Naive thymus-derived CD4-positive, alpha-beta T cell (primary cell): ENCODE data around the gene CMIP. TPM values are rescaled to one million over a fixed set of nuclear protein-coding genes. Genes with fewer than 3 reads are reported as not detected.

ENCODE experiments used
- ATAC-seq: fragments of 150-1000 bp; cut with Tn5 transposase; 2 replicates; pipeline ENCODE4 v1.10.0; 2021; ENCODE audit warnings: mild to moderate bottlenecking, moderate library complexity
- CTCF ChIA-PET: fragments of 350-600 bp; sonication (Branson Sonifier 250); formaldehyde crosslinking; loops from one replicate; lab custom pipeline; 2021; ENCODE audit warnings: antibody characterized with exemption; lab: Charles Lee
- POLR2A ChIA-PET: fragments of 350-600 bp; sonication (Branson Sonifier 250); formaldehyde crosslinking; loops from one replicate; lab custom pipeline; 2021; ENCODE audit warnings: antibody characterized with exemption, inconsistent platforms; lab: Charles Lee
- DNase-seq, 9 donors: peaks; one replicate each; pipeline versions ENCODE4 v3.0.0 to v3.0.0-alpha.2; 2020 to 2022; ENCODE audit warnings: mixed read lengths in 1 of 9
- H3K27ac ChIP-seq: one replicate; pipeline ENCODE4 v1.7.0; 2013; ENCODE audit warnings: mild to moderate bottlenecking, low read depth, low read length, moderate library complexity
- H3K27me3 ChIP-seq, 2 donors: one replicate each; pipeline ENCODE4 v1.7.0; 2013; ENCODE audit warnings: low read length in 2 of 2, mild to moderate bottlenecking in 2 of 2, moderate library complexity in 2 of 2; ENCODE audit not compliant: control insufficient read depth in 2 of 2, insufficient read depth in 2 of 2
- H3K36me3 ChIP-seq, 3 experiments: 1 replicate in 2 of 3; 2 replicates in 1 of 3; pipeline ENCODE4 v1.7.0; 2013; ENCODE audit warnings: low read length in 3 of 3, mild to moderate bottlenecking in 3 of 3, moderate library complexity in 1 of 3; ENCODE audit not compliant: insufficient read depth in 3 of 3, control insufficient read depth in 2 of 3
- H3K4me1 ChIP-seq, 2 donors: one replicate each; pipeline ENCODE4 v1.7.0; 2013; ENCODE audit warnings: low read length in 2 of 2, mild to moderate bottlenecking in 2 of 2, moderate library complexity in 1 of 2; ENCODE audit not compliant: control insufficient read depth in 2 of 2, insufficient read depth in 2 of 2
- H3K4me3 ChIP-seq: 2 replicates; pipeline ENCODE4 v1.7.0; 2013; ENCODE audit warnings: mild to moderate bottlenecking, low read length
- H3K9me3 ChIP-seq, 3 experiments: 1 replicate in 2 of 3; 2 replicates in 1 of 3; pipeline ENCODE4 v1.7.0; 2013; ENCODE audit warnings: low read length in 3 of 3; ENCODE audit not compliant: control insufficient read depth in 2 of 3
- H3K27ac Mint-ChIP-seq, 9 donors: one replicate each; pipeline ENCODE4 v1.8.0; 2020 to 2022; ENCODE audit warnings: mixed read lengths in 9 of 9, mild to moderate bottlenecking in 8 of 9, moderate library complexity in 5 of 9, inconsistent platforms in 2 of 9
- H3K27me3 Mint-ChIP-seq, 5 donors: one replicate each; pipeline ENCODE4 v1.8.0; 2021 to 2022; ENCODE audit warnings: mixed read lengths in 5 of 5, mild to moderate bottlenecking in 1 of 5
- H3K36me3 Mint-ChIP-seq, 5 donors: one replicate each; pipeline ENCODE4 v1.8.0; 2020 to 2022; ENCODE audit warnings: mixed read lengths in 5 of 5, mild to moderate bottlenecking in 3 of 5, inconsistent platforms in 1 of 5
- H3K4me1 Mint-ChIP-seq, 7 donors: one replicate each; pipeline ENCODE4 v1.8.0; 2020 to 2022; ENCODE audit warnings: mixed read lengths in 7 of 7, mild to moderate bottlenecking in 3 of 7, inconsistent platforms in 1 of 7
- H3K4me3 Mint-ChIP-seq, 10 donors: one replicate each; pipeline ENCODE4 v1.8.0; 2020 to 2022; ENCODE audit warnings: mild to moderate bottlenecking in 10 of 10, mixed read lengths in 10 of 10, moderate library complexity in 6 of 10, inconsistent platforms in 2 of 10
- H3K9me3 Mint-ChIP-seq, 11 donors: one replicate each; pipeline ENCODE4 v1.8.0; 2020 to 2022; ENCODE audit warnings: mixed read lengths in 11 of 11, mild to moderate bottlenecking in 4 of 11, inconsistent platforms in 1 of 11, moderate library complexity in 1 of 11
- intact Hi-C, 2 donors: fragments of 100-400 bp; cut with micrococcal nuclease; formaldehyde crosslinking; loops; one replicate each; pipeline ENCODE4 v1.15.1; 2023
- polyA plus RNA-seq, 2 donors: library from polyadenylated mRNA; unstranded; fragments of 300-500 nt; fragmentation: Illumina TruSeq; gene quantifications; one replicate each; pipeline ENCODE4 v1.2.3, GENCODE V29; 2021
- total RNA-seq, 6 experiments: library from RNA in 5 of 6; stranded (reverse) in 5 of 6; gene quantifications; 1 replicate in 5 of 6; 2 replicates in 1 of 6; pipeline ENCODE4 v1.2.3 and lab custom pipeline; 2021 to 2026

The CMIP gene
- total and polyA plus RNA-seq, 7 experiments from 2014 or later, result 0.66 to 75.4 (median 34.3) TPM

GRCh38 chr16:81487301-81487720, 42.7 kb downstream of the CMIP start:
- H3K9me3 Mint-ChIP-seq, result peaks cover 0 to 2% (median 0%) of the 10 kb centered on the region in 11 donors
- H3K36me3 Mint-ChIP-seq, result peaks cover 0 to 16% (median 5%) of the 10 kb centered on the region in 5 donors
- peaks cover 17 to 56% (median 44%) of the 10 kb centered on the region in 7 donors for H3K4me1 Mint-ChIP-seq
- Histone ChIP-seq H3K4me1 (peaks cover 5 to 6% of the 10 kb centered on the region in 2 donors), H3K36me3 (no peaks in the 10 kb centered on the region), H3K27me3 (no peaks in the 10 kb centered on the region), H3K27ac (no peak overlapping the region), H3K9me3 (no peaks in the 10 kb centered on the region), H3K4me3 (no peak overlapping the region)
- no peaks in the 10 kb centered on the region for H3K27me3 Mint-ChIP-seq
- intact Hi-C loops, result no loop called here
- H3K4me3 Mint-ChIP-seq, result no peak overlapping the region
- ChIA-PET POLR2A (no interaction called here), CTCF (no interaction called here)
- DNase-seq (no peak), ATAC-seq (no peak)
- H3K27ac Mint-ChIP-seq, result no peak overlapping the region

GRCh38 chr16:81488687-81489411, 44.2 kb downstream of the CMIP start:
- ATAC-seq (no peak), DNase-seq (no peak)
- H3K4me3 ChIP-seq, result no peak overlapping the region
- Mint-ChIP-seq H3K4me3 (no peak overlapping the region), H3K4me1 (peaks cover 9 to 56% (median 42%) of the 10 kb centered on the region in 7 donors), H3K27ac (peak overlapping the region in 2 of 9 donors; percentile 12 to 76), H3K9me3 (no peaks in the 10 kb centered on the region), H3K36me3 (peaks cover 0 to 10% (median 0%) of the 10 kb centered on the region in 5 donors), H3K27me3 (no peaks in the 10 kb centered on the region)
- no peak overlapping the region for H3K27ac ChIP-seq
- intact Hi-C loops, result no loop called here
- H3K9me3 ChIP-seq, result no peaks in the 10 kb centered on the region
- ChIA-PET POLR2A (no interaction called here), CTCF (no interaction called here)
- peaks cover 0 to 3% of the 10 kb centered on the region in 2 donors for H3K4me1 ChIP-seq
- no peaks in the 10 kb centered on the region for H3K27me3 ChIP-seq
- H3K36me3 ChIP-seq, result no peaks in the 10 kb centered on the region

GRCh38 chr16:81489547-81490267, 45.1 kb downstream of the CMIP start:
- H3K36me3 ChIP-seq, result no peaks in the 10 kb centered on the region
- H3K27ac ChIP-seq, result no peak overlapping the region
- intact Hi-C loops, result no loop called here
- no peaks in the 10 kb centered on the region for H3K9me3 Mint-ChIP-seq
- H3K4me3 Mint-ChIP-seq, result no peak overlapping the region
- DNase-seq, result no peak
- no peak overlapping the region for H3K4me3 ChIP-seq
- ATAC-seq, result no peak
- H3K27me3 ChIP-seq, result no peaks in the 10 kb centered on the region
- H3K27me3 Mint-ChIP-seq, result no peaks in the 10 kb centered on the region
- no peaks in the 10 kb centered on the region for H3K9me3 ChIP-seq
- ChIA-PET CTCF (no interaction called here), POLR2A (no interaction called here)
- H3K27ac Mint-ChIP-seq, result no peak overlapping the region
- H3K4me1 ChIP-seq, result peaks cover 0 to 3% of the 10 kb centered on the region in 2 donors
- H3K36me3 Mint-ChIP-seq, result peaks cover 0 to 10% (median 0%) of the 10 kb centered on the region in 5 donors
- peaks cover 7 to 54% (median 41%) of the 10 kb centered on the region in 7 donors for H3K4me1 Mint-ChIP-seq

GRCh38 chr16:81491541-81492188, 47.1 kb downstream of the CMIP start:
- peaks cover 0 to 10% (median 0%) of the 10 kb centered on the region in 5 donors for H3K36me3 Mint-ChIP-seq
- DNase-seq (no peak), ATAC-seq (no peak)
- no peak overlapping the region for H3K4me3 Mint-ChIP-seq
- no peaks in the 10 kb centered on the region for H3K9me3 ChIP-seq
- no peaks in the 10 kb centered on the region for H3K27me3 Mint-ChIP-seq
- H3K27ac ChIP-seq, result no peak overlapping the region
- no peaks in the 10 kb centered on the region for H3K36me3 ChIP-seq
- H3K27ac Mint-ChIP-seq, result peak overlapping the region in 3 of 9 donors; percentile 4 to 52 (median 27)
- intact Hi-C loops, result no loop called here
- no peaks in the 10 kb centered on the region for H3K27me3 ChIP-seq
- ChIA-PET CTCF (no interaction called here), POLR2A (interaction anchor here (1.0 kb wide), 1 partner anchor 11 kb away, joined by 3 read pairs; no protein-coding TSS in a partner anchor)
- H3K9me3 Mint-ChIP-seq, result no peaks in the 10 kb centered on the region
- peaks cover 13 to 61% (median 50%) of the 10 kb centered on the region in 7 donors for H3K4me1 Mint-ChIP-seq
- no peak overlapping the region for H3K4me3 ChIP-seq
- H3K4me1 ChIP-seq, result peaks cover 0 to 3% of the 10 kb centered on the region in 2 donors

- Mint-ChIP-seq H3K9me3 (no peaks in the 10 kb centered on the region), H3K36me3 (peaks cover 0 to 10% (median 0%) of the 10 kb centered on the region in 5 donors), H3K27me3 (no peaks in the 10 kb centered on the region), H3K4me3 (no peak overlapping the region), H3K4me1 (peaks cover 13 to 63% (median 53%) of the 10 kb centered on the region in 7 donors), H3K27ac (peak overlapping the region in 1 of 9 donors; percentile 36)
- Histone ChIP-seq H3K9me3 (no peaks in the 10 kb centered on the region), H3K27ac (no peak overlapping the region), H3K27me3 (no peaks in the 10 kb centered on the region), H3K4me1 (peaks cover 0 to 3% of the 10 kb centered on the region in 2 donors), H3K36me3 (no peaks in the 10 kb centered on the region), H3K4me3 (no peak overlapping the region)
- DNase-seq, result no peak
- ChIA-PET POLR2A (no interaction called here), CTCF (no interaction called here)
- intact Hi-C loops, result no loop called here
- ATAC-seq, result no peak
Observed at GRCh38 chr16:81492311-81492761, 47.7 kb downstream of the CMIP start.

- peaks cover 21 to 69% (median 56%) of the 10 kb centered on the region in 7 donors for H3K4me1 Mint-ChIP-seq
- H3K9me3 ChIP-seq, result no peaks in the 10 kb centered on the region
- no peaks in the 10 kb centered on the region for H3K27me3 ChIP-seq
- no peaks in the 10 kb centered on the region for H3K36me3 ChIP-seq
- peak overlapping the region in 3 of 9 donors; percentile 46 to 68 (median 64) for H3K27ac Mint-ChIP-seq
- no peak for DNase-seq
- CTCF ChIA-PET, result no interaction called here
- no peaks in the 10 kb centered on the region for H3K27me3 Mint-ChIP-seq
- peaks cover 0 to 10% (median 0%) of the 10 kb centered on the region in 5 donors for H3K36me3 Mint-ChIP-seq
- no peaks in the 10 kb centered on the region for H3K9me3 Mint-ChIP-seq
- no peak overlapping the region for H3K27ac ChIP-seq
- ATAC-seq, result no peak
- peaks cover 0 to 3% of the 10 kb centered on the region in 2 donors for H3K4me1 ChIP-seq
- intact Hi-C loops, result no loop called here
- H3K4me3 Mint-ChIP-seq, result no peak overlapping the region
- H3K4me3 ChIP-seq, result no peak overlapping the region
- POLR2A ChIA-PET, result no interaction called here
Observed at GRCh38 chr16:81492965-81493754, 48.6 kb downstream of the CMIP start.
